Measurements from ENCODE around the gene MTRR.
A peak's percentile ranks its signal among the peaks of the same experiment; 100 is the strongest.

Gene MTRR

DNA sequence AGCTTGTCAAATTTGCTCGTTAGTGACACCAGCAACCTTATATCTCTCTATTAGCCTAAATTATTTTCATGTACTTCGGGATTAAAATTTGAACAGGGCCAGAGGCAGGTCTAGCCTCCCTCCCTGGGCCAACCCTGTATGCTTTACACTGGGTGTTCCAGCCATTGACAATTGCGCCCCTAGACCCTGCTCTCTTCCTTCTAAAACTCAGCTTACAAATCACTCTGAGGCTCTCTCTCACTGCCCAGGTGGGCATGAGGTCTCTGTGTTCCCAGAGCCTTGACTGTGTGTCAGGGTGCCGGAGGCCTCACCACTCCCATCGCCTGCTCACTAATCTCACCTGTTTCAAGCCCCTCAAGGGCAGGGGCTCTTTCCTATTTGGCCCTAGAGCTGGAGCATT lies 11.6 kb upstream of the MTRR start:
- no peak for DNase-seq (ENCODE audit: low spot score)

- DNase-seq (ENCODE audit: low spot score): no peak
Measured at GRCh38 chr5:7857926-7858632, 10.9 kb upstream of the MTRR start.

GRCh38 chr5:7866196-7866595 lies 2.8 kb upstream of the MTRR start:
- no peak for DNase-seq (ENCODE audit: low spot score)

- no peak for DNase-seq (ENCODE audit: low spot score)
Measured at GRCh38 chr5:7867260-7867659, 1.7 kb upstream of the MTRR start.

DNA sequence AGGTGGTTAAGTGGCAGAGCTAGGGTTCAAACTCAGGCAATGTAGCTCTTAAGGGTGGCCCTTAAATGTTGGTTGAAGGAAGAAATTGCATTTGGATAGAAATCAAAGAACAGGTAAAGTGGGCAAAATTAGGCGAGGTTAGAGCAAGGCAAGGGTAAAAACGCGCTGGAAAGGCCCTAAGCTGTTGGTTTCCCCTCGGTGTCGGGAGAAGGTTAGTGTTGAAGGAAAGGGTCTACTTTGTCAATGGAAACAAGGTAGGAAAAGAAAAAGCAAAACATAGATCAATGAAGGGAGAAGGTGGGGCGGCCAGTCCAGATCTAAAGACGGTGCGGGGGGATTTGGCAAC lies 548 bp upstream of the MTRR start:
- DNase-seq (ENCODE audit: low spot score): no peak

DNA sequence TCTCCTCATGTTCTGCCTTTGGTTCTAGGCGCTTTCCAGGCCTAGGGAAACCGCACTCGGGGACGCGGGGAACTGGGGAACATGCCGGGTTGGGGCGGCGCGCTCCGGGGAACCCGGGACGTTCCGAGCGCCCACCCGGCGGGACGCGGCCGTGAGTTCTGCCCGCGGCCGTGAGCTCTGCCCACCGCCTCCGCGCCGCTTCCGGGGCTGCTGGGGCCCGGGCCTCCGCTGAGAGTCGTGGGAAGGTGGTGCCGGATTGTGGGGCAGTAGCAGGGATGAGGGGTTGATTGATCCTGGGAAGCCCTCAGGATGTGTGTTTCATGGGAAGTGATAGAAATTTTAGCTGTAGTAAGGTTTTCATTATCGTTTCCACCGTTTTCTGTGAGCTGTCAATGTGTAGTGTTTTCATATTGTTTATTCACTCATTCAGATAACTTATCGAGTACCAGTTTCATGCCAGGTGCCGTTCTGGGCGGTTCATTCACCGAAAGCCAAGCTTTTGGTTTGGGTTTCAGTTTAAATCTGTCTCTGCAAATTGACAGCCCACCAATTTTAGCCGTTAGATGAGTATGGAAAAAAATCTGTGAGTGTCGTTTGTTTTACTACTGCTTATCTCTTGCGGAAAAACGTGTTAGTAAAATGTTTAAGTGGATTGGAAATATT lies 657 bp downstream of the MTRR start:
- no peak for DNase-seq (ENCODE audit: low spot score)

GRCh38 chr5:7871653-7872052 lies 2.7 kb downstream of the MTRR start:
- DNase-seq (ENCODE audit: low spot score): no peak

DNA sequence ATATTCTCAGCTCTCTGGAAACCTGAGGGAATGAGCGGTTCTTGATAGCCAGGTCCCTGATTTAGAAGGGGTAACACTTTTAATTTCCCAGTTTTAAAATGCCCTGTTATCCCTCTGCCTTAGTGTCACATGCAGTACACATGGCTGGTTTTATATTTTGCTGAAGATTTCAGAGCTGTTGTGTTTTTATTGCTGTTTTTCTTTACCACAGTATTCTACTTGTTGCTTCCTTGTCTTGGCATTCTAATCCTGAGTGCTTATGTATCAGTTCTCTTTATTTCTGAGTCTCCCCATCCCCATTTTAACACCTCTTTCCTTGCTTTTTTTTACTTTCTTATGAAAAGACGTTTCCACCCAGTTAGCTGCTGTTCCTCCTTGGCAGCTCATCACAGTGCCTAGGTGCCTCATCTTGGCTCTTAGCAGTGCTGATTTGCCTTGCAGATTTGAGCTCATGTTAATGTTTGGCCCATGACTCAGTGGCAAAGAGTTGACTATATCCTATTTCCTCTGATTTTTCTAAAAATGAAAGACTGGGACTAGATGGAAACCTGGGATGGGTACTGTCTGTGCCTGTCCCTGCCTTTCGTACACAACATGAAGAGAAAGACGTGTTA lies 3.7 kb downstream of the MTRR start:
- DNase-seq (ENCODE audit: low spot score): no peak

DNA sequence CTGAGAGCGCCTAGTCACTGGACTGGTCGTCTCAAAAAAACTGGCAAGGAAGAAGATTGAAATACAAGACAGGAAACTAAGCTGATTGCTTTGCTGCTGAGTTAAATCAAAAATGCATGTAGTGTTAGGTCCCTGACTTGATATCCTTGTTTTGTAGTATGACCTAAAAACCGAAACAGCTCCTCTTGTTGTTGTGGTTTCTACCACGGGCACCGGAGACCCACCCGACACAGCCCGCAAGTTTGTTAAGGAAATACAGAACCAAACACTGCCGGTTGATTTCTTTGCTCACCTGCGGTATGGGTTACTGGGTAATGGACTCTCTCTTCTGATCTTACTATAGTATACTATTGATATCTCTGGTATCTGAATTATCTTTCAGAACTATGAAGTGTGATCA lies 4.3 kb downstream of the MTRR start:
- peak; percentile 56 for DNase-seq (ENCODE audit: low spot score)

DNA sequence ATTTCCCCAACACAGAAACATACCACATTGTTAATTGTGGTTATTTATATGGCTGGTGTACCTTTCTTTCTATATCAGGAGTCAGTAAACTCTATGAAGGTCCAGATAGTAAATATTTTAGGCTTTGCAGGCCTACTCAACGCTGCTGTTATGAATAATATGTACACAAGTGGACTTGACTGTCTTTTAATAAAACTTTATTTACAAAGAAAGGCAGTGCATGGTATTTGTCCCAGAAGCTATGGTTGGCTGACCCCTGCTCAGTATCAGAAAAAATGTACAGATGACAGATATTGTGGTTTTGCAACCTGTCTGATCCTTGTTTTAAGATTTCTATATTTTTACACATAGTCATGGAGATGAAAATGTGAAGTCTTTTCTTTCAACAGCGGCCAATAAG lies 5.7 kb downstream of the MTRR start:
- no peak for DNase-seq (ENCODE audit: low spot score)

GRCh38 chr5:7875151-7875550 lies 6.2 kb downstream of the MTRR start:
- no peak for DNase-seq (ENCODE audit: low spot score)

DNA sequence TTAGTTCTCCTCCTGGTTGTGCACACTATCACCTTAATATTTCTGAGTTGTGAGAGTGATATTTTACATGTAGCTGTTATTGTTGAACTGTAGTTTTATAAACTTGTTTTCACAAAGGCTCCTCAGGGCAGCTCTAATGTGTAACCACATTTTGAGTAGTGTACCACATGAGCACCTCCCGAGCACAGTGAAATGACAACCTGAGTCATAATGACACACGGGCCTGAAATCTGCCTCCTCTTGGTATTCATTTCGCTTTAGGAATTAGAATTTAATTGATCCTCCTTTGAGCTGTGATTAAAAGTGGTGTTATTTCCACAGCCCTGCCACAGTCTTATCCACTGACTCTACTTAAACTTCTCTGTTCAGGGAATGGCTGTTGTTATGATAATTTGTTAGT lies 7.9 kb downstream of the MTRR start:
- peak; percentile 21 for DNase-seq (ENCODE audit: low spot score)

GRCh38 chr5:7877851-7878250 lies 8.9 kb downstream of the MTRR start:
- no peak for DNase-seq (ENCODE audit: low spot score)

GRCh38 chr5:7878381-7878873 lies 9.5 kb downstream of the MTRR start:
- DNase-seq (ENCODE audit: low spot score): no peak

- DNase-seq (ENCODE audit: low spot score): no peak
Measured at GRCh38 chr5:7881091-7881490, 12.1 kb downstream of the MTRR start.

- no peak for DNase-seq (ENCODE audit: low spot score)
Measured at GRCh38 chr5:7881816-7882215, 12.9 kb downstream of the MTRR start.

- DNase-seq (ENCODE audit: low spot score): no peak
Measured at GRCh38 chr5:7882926-7883325, 14.0 kb downstream of the MTRR start.

DNA sequence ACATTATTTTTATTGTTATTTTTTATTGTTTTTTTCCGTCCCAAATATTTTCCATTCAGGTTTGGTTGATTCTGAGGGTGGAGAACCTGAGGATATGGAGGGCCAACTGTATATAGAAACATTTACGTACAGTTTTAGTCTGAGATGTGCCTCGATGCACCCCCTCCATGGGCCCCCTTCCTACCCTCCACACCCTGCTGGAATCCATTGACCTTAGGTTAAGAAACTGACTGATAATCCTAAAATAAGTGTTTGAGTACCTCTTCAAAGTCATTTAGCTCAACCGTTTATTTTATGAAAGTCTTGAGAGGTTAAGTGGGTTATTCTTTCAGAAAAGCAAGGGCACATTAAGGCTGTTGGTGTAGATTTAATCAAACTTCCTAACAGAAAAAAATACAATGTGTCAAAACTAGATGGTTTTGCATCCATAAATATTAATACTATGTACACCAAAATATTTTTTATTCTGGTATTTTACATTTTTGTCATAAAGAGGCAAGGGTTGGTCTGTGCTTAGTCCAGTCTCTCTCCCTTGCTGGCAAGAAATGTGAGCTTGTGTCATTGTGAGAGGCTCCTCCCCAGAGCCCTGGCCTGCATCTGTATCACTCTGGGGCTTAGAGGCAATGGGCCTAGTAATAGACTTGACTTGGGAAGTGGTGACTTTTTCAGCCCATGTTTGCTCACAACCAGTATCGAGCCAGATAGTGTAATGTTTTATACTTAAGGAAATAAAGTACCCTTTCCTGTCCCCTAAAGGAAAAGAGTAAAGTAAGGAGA lies 15.7 kb downstream of the MTRR start:
- DNase-seq (ENCODE audit: low spot score): no peak

- DNase-seq (ENCODE audit: low spot score): peak; percentile 39
Measured at GRCh38 chr5:7886849-7887475, 18.0 kb downstream of the MTRR start.

DNA sequence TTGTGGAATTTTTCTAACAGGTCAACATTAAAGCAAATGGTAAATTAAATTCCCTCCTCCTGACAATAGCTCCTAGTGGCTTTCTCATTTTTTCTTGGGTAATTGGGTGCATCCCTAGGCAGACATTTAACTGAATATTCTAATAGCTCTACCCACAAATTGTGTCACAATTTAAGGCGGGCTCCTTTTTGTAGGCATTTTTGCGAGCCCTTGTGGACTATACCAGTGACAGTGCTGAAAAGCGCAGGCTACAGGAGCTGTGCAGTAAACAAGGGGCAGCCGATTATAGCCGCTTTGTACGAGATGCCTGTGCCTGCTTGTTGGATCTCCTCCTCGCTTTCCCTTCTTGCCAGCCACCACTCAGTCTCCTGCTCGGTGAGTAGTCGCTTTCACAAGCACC lies 20.0 kb downstream of the MTRR start:
- no peak for DNase-seq (ENCODE audit: low spot score)

- no peak for DNase-seq (ENCODE audit: low spot score)
Measured at GRCh38 chr5:7894439-7894838, 25.5 kb downstream of the MTRR start.

DNA sequence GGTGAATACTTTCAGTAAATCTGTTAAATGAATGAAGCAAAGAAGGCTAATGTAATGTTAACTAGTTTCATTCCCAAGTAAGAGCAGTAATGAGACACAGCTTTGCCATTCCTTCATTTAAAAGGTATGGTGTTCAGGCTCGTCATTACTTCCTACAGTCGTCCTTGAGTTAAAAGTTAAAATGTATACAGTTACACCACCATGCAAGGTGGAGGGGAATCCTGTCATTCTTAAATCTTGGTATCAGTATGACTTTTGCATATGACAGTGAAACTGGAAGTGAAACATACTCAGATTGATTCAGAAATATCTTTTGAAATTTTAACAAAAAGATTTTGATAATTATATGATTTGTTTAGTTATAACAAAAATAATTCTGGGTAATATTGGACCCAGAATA lies 25.9 kb downstream of the MTRR start:
- DNase-seq (ENCODE audit: low spot score): no peak

All from CD4-positive, alpha-beta T cell treated with Interleukin-15 for 4 hours (primary cell).